ENCODE data around the gene KCNMA1.

The KCNMA1 gene

DNA sequence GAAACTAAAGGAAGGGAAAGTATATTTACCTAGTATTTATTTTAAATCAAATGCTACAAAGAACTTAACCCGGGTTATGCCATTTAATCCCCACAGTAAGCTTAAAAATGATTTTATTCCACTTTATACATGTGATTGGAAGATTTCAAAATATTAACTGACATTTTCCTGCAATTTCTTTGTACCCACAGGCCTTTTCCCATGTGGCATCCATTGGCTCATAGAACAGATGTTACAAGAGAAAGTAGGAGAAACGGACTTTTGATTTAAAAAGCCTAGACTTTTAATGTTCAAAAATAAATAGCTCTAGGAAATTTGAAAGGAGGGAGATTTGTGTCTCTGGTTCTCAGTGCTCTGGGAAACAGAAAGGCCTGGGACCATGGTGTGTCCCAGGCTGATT lies 807.9 kb downstream of the KCNMA1 start:
- no peak overlapping the region for H3K9ac ChIP-seq (ENCODE audit: low read length)
- no peaks in the 10 kb centered on the region for H3K36me3 ChIP-seq (ENCODE audit: control insufficient read depth, insufficient read depth, low read length)
- H3K27me3 ChIP-seq (ENCODE audit: control insufficient read depth, insufficient read depth, low read length), result no peaks in the 10 kb centered on the region
- H3K4me1 ChIP-seq (ENCODE audit: control insufficient read depth, insufficient read depth, low read length), result no peaks in the 10 kb centered on the region
- H3K27ac ChIP-seq (ENCODE audit: low read depth, low read length), result no peak overlapping the region
- no peak overlapping the region for H3K4me3 ChIP-seq (ENCODE audit: low read length)

Data from rectal smooth muscle tissue (tissue), 1 donor.